ENCODE measurements around the gene SPO11.

SPO11 gene

GRCh38 chr20:57289391-57290177 lies 40.0 kb upstream of the SPO11 start:
- Histone ChIP-seq H3K23ac (ENCODE audit: low read length in 2 of 2) (no peak overlapping the region), H2BK15ac (ENCODE audit: low read depth, poor library complexity, severe bottlenecking) (no peak overlapping the region), H4K8ac (ENCODE audit: low read length) (no peak overlapping the region), H2AK5ac (ENCODE audit: low read length, severe bottlenecking) (no peak overlapping the region), H3K79me1 (replicated peaks; ENCODE audit: low read length, poor library complexity, severe bottlenecking) (no peaks in the 10 kb centered on the region), H3K4me3 (ENCODE audit: insufficient read depth in 1 of 2, low read depth in 1 of 2, low read length in 2 of 2) (no peak overlapping the region), H3K18ac (ENCODE audit: low read depth in 1 of 2, low read length in 2 of 2) (no peak overlapping the region), H2BK5ac (ENCODE audit: low read depth, low read length, poor library complexity, severe bottlenecking) (no peak overlapping the region), H3K9ac (ENCODE audit: low read length) (no peak overlapping the region), H3K14ac (ENCODE audit: low read length in 2 of 2) (no peak overlapping the region), H2AFZ (ENCODE audit: low read depth, low read length) (no peak overlapping the region), H3K4me1 (ENCODE audit: control insufficient read depth, insufficient read depth, low read depth, low read length) (no peaks in the 10 kb centered on the region), H3K27ac (ENCODE audit: low read length, poor library complexity, severe bottlenecking) (no peak overlapping the region), H3K4ac (ENCODE audit: low read depth in 1 of 2, low read length in 2 of 2) (no peak overlapping the region), H3K36me3 (ENCODE audit: control insufficient read depth in 1 of 2, insufficient read depth in 2 of 2, low read depth in 1 of 2, low read length in 2 of 2) (no peaks in the 10 kb centered on the region), H3K4me2 (ENCODE audit: low read length, poor library complexity, severe bottlenecking) (no peak overlapping the region), H3K27me3 (ENCODE audit: control insufficient read depth in 1 of 2, insufficient read depth in 1 of 2, low read length in 2 of 2) (peaks cover 71 to 93% of the 10 kb centered on the region in 2 experiments), H2BK12ac (ENCODE audit: low read length in 2 of 2) (no peak overlapping the region), H3K9me3 (ENCODE audit: control insufficient read depth, low read length) (no peaks in the 10 kb centered on the region), H2BK120ac (ENCODE audit: low read depth, low read length) (no peak overlapping the region), H4K91ac (ENCODE audit: low read length) (no peak overlapping the region)
- DNase-seq, result no peak
- 79% methylated on average over 6 of the region's 8 CpGs for WGBS

GRCh38 chr20:57290178-57290484 lies 39.5 kb upstream of the SPO11 start:
- Histone ChIP-seq H3K9me3 (ENCODE audit: control insufficient read depth, low read length) (no peaks in the 10 kb centered on the region), H2AFZ (ENCODE audit: low read depth, low read length) (no peak overlapping the region), H3K23ac (ENCODE audit: low read length in 2 of 2) (no peak overlapping the region), H2BK120ac (ENCODE audit: low read depth, low read length) (no peak overlapping the region), H2BK15ac (ENCODE audit: low read depth, poor library complexity, severe bottlenecking) (no peak overlapping the region), H3K4ac (ENCODE audit: low read depth in 1 of 2, low read length in 2 of 2) (no peak overlapping the region), H2BK12ac (ENCODE audit: low read length in 2 of 2) (no peak overlapping the region), H3K36me3 (ENCODE audit: control insufficient read depth in 1 of 2, insufficient read depth in 2 of 2, low read depth in 1 of 2, low read length in 2 of 2) (no peaks in the 10 kb centered on the region), H4K91ac (ENCODE audit: low read length) (no peak overlapping the region), H2AK5ac (ENCODE audit: low read length, severe bottlenecking) (no peak overlapping the region), H3K4me3 (ENCODE audit: insufficient read depth in 1 of 2, low read depth in 1 of 2, low read length in 2 of 2) (no peak overlapping the region), H3K4me2 (ENCODE audit: low read length, poor library complexity, severe bottlenecking) (no peak overlapping the region), H3K18ac (ENCODE audit: low read depth in 1 of 2, low read length in 2 of 2) (no peak overlapping the region), H3K9ac (ENCODE audit: low read length) (no peak overlapping the region), H2BK5ac (ENCODE audit: low read depth, low read length, poor library complexity, severe bottlenecking) (no peak overlapping the region), H3K27me3 (ENCODE audit: control insufficient read depth in 1 of 2, insufficient read depth in 1 of 2, low read length in 2 of 2) (peaks cover 77 to 93% of the 10 kb centered on the region in 2 experiments), H3K14ac (ENCODE audit: low read length in 2 of 2) (no peak overlapping the region), H3K27ac (ENCODE audit: low read length, poor library complexity, severe bottlenecking) (no peak overlapping the region), H3K79me1 (replicated peaks; ENCODE audit: low read length, poor library complexity, severe bottlenecking) (no peaks in the 10 kb centered on the region), H4K8ac (ENCODE audit: low read length) (no peak overlapping the region), H3K4me1 (ENCODE audit: control insufficient read depth, insufficient read depth, low read depth, low read length) (no peaks in the 10 kb centered on the region)
- DNase-seq, result no peak
- 74% methylated on average over 5 of the region's 5 CpGs for WGBS

GRCh38 chr20:57291003-57291402 lies 38.6 kb upstream of the SPO11 start:
- Histone ChIP-seq H3K18ac (ENCODE audit: low read depth in 1 of 2, low read length in 2 of 2) (no peak overlapping the region), H2BK120ac (ENCODE audit: low read depth, low read length) (no peak overlapping the region), H4K8ac (ENCODE audit: low read length) (no peak overlapping the region), H4K91ac (ENCODE audit: low read length) (no peak overlapping the region), H3K23ac (ENCODE audit: low read length in 2 of 2) (no peak overlapping the region), H3K4me2 (ENCODE audit: low read length, poor library complexity, severe bottlenecking) (no peak overlapping the region), H2AK5ac (ENCODE audit: low read length, severe bottlenecking) (no peak overlapping the region), H3K79me1 (replicated peaks; ENCODE audit: low read length, poor library complexity, severe bottlenecking) (no peaks in the 10 kb centered on the region), H3K4me1 (ENCODE audit: control insufficient read depth, insufficient read depth, low read depth, low read length) (no peaks in the 10 kb centered on the region), H3K36me3 (ENCODE audit: control insufficient read depth in 1 of 2, insufficient read depth in 2 of 2, low read depth in 1 of 2, low read length in 2 of 2) (no peaks in the 10 kb centered on the region), H3K14ac (ENCODE audit: low read length in 2 of 2) (peak overlapping the region in 1 of 2 experiments; percentile 15), H2BK12ac (ENCODE audit: low read length in 2 of 2) (no peak overlapping the region), H2AFZ (ENCODE audit: low read depth, low read length) (no peak overlapping the region), H2BK15ac (ENCODE audit: low read depth, poor library complexity, severe bottlenecking) (no peak overlapping the region), H3K27me3 (ENCODE audit: control insufficient read depth in 1 of 2, insufficient read depth in 1 of 2, low read length in 2 of 2) (peaks cover 76 to 89% of the 10 kb centered on the region in 2 experiments), H3K4me3 (ENCODE audit: insufficient read depth in 1 of 2, low read depth in 1 of 2, low read length in 2 of 2) (no peak overlapping the region), H3K27ac (ENCODE audit: low read length, poor library complexity, severe bottlenecking) (no peak overlapping the region), H2BK5ac (ENCODE audit: low read depth, low read length, poor library complexity, severe bottlenecking) (no peak overlapping the region), H3K9ac (ENCODE audit: low read length) (no peak overlapping the region), H3K9me3 (ENCODE audit: control insufficient read depth, low read length) (no peaks in the 10 kb centered on the region), H3K4ac (ENCODE audit: low read depth in 1 of 2, low read length in 2 of 2) (no peak overlapping the region)
- WGBS, result 72% methylated on average over 10 of the region's 10 CpGs
- DNase-seq, result no peak

- Histone ChIP-seq H2BK120ac (ENCODE audit: low read depth, low read length) (no peak overlapping the region), H3K4ac (ENCODE audit: low read depth in 1 of 2, low read length in 2 of 2) (no peak overlapping the region), H3K14ac (ENCODE audit: low read length in 2 of 2) (no peak overlapping the region), H2BK12ac (ENCODE audit: low read length in 2 of 2) (no peak overlapping the region), H3K27me3 (ENCODE audit: control insufficient read depth in 1 of 2, insufficient read depth in 1 of 2, low read length in 2 of 2) (peaks cover 69 to 82% of the 10 kb centered on the region in 2 experiments), H2AK5ac (ENCODE audit: low read length, severe bottlenecking) (no peak overlapping the region), H3K18ac (ENCODE audit: low read depth in 1 of 2, low read length in 2 of 2) (no peak overlapping the region), H3K23ac (ENCODE audit: low read length in 2 of 2) (no peak overlapping the region), H3K9me3 (ENCODE audit: control insufficient read depth, low read length) (no peaks in the 10 kb centered on the region), H3K79me1 (replicated peaks; ENCODE audit: low read length, poor library complexity, severe bottlenecking) (no peaks in the 10 kb centered on the region), H3K9ac (ENCODE audit: low read length) (no peak overlapping the region), H4K8ac (ENCODE audit: low read length) (no peak overlapping the region), H3K36me3 (ENCODE audit: control insufficient read depth in 1 of 2, insufficient read depth in 2 of 2, low read depth in 1 of 2, low read length in 2 of 2) (no peaks in the 10 kb centered on the region), H3K4me2 (ENCODE audit: low read length, poor library complexity, severe bottlenecking) (no peak overlapping the region), H2BK15ac (ENCODE audit: low read depth, poor library complexity, severe bottlenecking) (no peak overlapping the region), H3K27ac (ENCODE audit: low read length, poor library complexity, severe bottlenecking) (no peak overlapping the region), H2BK5ac (ENCODE audit: low read depth, low read length, poor library complexity, severe bottlenecking) (no peak overlapping the region), H2AFZ (ENCODE audit: low read depth, low read length) (no peak overlapping the region), H3K4me3 (ENCODE audit: insufficient read depth in 1 of 2, low read depth in 1 of 2, low read length in 2 of 2) (no peak overlapping the region), H4K91ac (ENCODE audit: low read length) (no peak overlapping the region), H3K4me1 (ENCODE audit: control insufficient read depth, insufficient read depth, low read depth, low read length) (no peaks in the 10 kb centered on the region)
- no peak for DNase-seq
- 65% methylated on average over 5 of the region's 6 CpGs for WGBS
Measured at GRCh38 chr20:57291694-57292093, 37.9 kb upstream of the SPO11 start.
